ENCODE measurements around the gene DCAF4.
A peak's percentile ranks its signal among the peaks of the same experiment; 100 is the strongest.

Gene DCAF4

GRCh38 chr14:72965249-72965648 is 39.0 kb downstream of the DCAF4 start:
- H3K4me3 ChIP-seq (ENCODE audit: low read depth, low read length) = no peak overlapping the region
- DNase-seq (ENCODE audit: low read depth) = no peak
- no peak for TF ChIP-seq CTCF (IDR thresholded peaks at IDR 0.05; ENCODE audit: low read depth, low read length, missing control alignments)

- H3K4me3 ChIP-seq (ENCODE audit: low read depth, low read length) = no peak overlapping the region
- DNase-seq (ENCODE audit: low read depth) = no peak
- TF ChIP-seq CTCF (IDR thresholded peaks at IDR 0.05; ENCODE audit: low read depth, low read length, missing control alignments) = no peak
These were observed 39.8 kb downstream of the DCAF4 start for GRCh38 chr14:72966038-72966437.

- TF ChIP-seq CTCF (IDR thresholded peaks at IDR 0.05; ENCODE audit: low read depth, low read length, missing control alignments) = no peak
- no peak for DNase-seq (ENCODE audit: low read depth)
- H3K4me3 ChIP-seq (ENCODE audit: low read depth, low read length) = no peak overlapping the region
These were observed 42.1 kb downstream of the DCAF4 start for GRCh38 chr14:72968316-72968715.

- TF ChIP-seq CTCF (IDR thresholded peaks at IDR 0.05; ENCODE audit: low read depth, low read length, missing control alignments) = no peak
- H3K4me3 ChIP-seq (ENCODE audit: low read depth, low read length) = no peak overlapping the region
- DNase-seq (ENCODE audit: low read depth) = no peak
These were observed 43.9 kb downstream of the DCAF4 start for GRCh38 chr14:72970058-72970630.

- no peak for TF ChIP-seq CTCF (IDR thresholded peaks at IDR 0.05; ENCODE audit: low read depth, low read length, missing control alignments)
- no peak for DNase-seq (ENCODE audit: low read depth)
- H3K4me3 ChIP-seq (ENCODE audit: low read depth, low read length) = no peak overlapping the region
These were observed 44.7 kb downstream of the DCAF4 start for GRCh38 chr14:72970824-72971434.

GRCh38 chr14:72974661-72975060 is 48.4 kb downstream of the DCAF4 start:
- DNase-seq (ENCODE audit: low read depth) = no peak
- no peak overlapping the region for H3K4me3 ChIP-seq (ENCODE audit: low read depth, low read length)
- no peak for TF ChIP-seq CTCF (IDR thresholded peaks at IDR 0.05; ENCODE audit: low read depth, low read length, missing control alignments)

- TF ChIP-seq CTCF (IDR thresholded peaks at IDR 0.05; ENCODE audit: low read depth, low read length, missing control alignments) = peak; percentile 10
- DNase-seq (ENCODE audit: low read depth) = no peak
- no peak overlapping the region for H3K4me3 ChIP-seq (ENCODE audit: low read depth, low read length)
These were observed 49.5 kb downstream of the DCAF4 start for GRCh38 chr14:72975770-72976169.

Data from GM12864 (cell line).